Measurements from ENCODE around the gene ANXA2R. TPM values are rescaled to one million over a fixed set of nuclear protein-coding genes. Genes with fewer than 3 reads are reported as not detected.
A peak's percentile ranks its signal among the peaks of the same experiment; 100 is the strongest.

Gene ANXA2R
- total and polyA plus RNA-seq, 2 of the 13 experiments (the other 11 are each of a cell fraction or from before 2014, with no cell fraction given) = 0.95 to 1.3 TPM

GRCh38 chr5:43007246-43007910 is 32.7 kb downstream of the ANXA2R start:
- peak overlapping the region; percentile 73 to 94 (median 78); a peak in 5 of 6 replicates for H3K4me3 ChIP-seq (replicated peaks in 1 of 3; ENCODE audit: insufficient read depth in 1 of 3, low read depth in 2 of 3, low read length in 3 of 3)
- DNase-seq (ENCODE audit: low spot score) (peak; percentile 75), FAIRE-seq (no peak), ATAC-seq (peak; percentile 4)
- in situ Hi-C loops (cut with HindIII; ENCODE audit: extremely low pct_ligation_motif_present, low pct_unique_long_range_greater_than_20kb) = loop anchor here (5.0 to 25.0 kb wide), 2 partner anchors 60 to 195 kb away; partner anchors contain the start of gene SELENOP
- peak overlapping the region; percentile 76 for H3K9ac ChIP-seq (ENCODE audit: insufficient read depth, low read depth, low read length)
- no TSS peak for BruUV-seq (replicated peaks)
- H2AFZ ChIP-seq (ENCODE audit: low read length) = peak overlapping the region; percentile 80
- no peaks in the 10 kb centered on the region for H3K9me3 ChIP-seq (ENCODE audit: low read length)
- intact Hi-C loops (cut with micrococcal nuclease; ENCODE audit: unreplicated experiment) = no loop called here
- ChIA-PET CTCF (ENCODE audit: low intra/inter-chr PET ratio, low total read pairs) (interaction anchor here (2.6 kb wide), 1 partner anchor 13 kb away, joined by 7 read pairs; no protein-coding TSS in a partner anchor), POLR2A (interaction anchor here (0.7 to 4.9 kb wide), 7 partner anchors 11 to 196 kb away, joined by 3 to 72 read pairs (median 26); partner anchors contain the start of genes SELENOP and ZNF131)
- H3K4me2 ChIP-seq (ENCODE audit: low read depth, low read length) = peak overlapping the region; percentile 89
- no peaks in the 10 kb centered on the region for H3K36me3 ChIP-seq (replicated peaks in 1 of 2; ENCODE audit: control insufficient read depth in 1 of 2, insufficient read depth in 2 of 2, low read length in 2 of 2)
- H4K20me1 ChIP-seq (ENCODE audit: insufficient read depth, low read length) = no peaks in the 10 kb centered on the region
- WGBS (ENCODE audit: low lambda C conversion rate) = 71% methylated on average over 27 of the region's 27 CpGs
- H3K79me2 ChIP-seq (ENCODE audit: insufficient read depth, low read length) = no peaks in the 10 kb centered on the region
- peaks cover 12% of the 10 kb centered on the region for H3K4me1 ChIP-seq (ENCODE audit: insufficient read depth, low read length)
- H3K27me3 ChIP-seq (ENCODE audit: control insufficient read depth in 1 of 2, insufficient read depth in 2 of 2, low read length in 2 of 2) = no peaks in the 10 kb centered on the region; a peak in 1 of 5 replicates
- H3K27ac ChIP-seq (ENCODE audit: extremely low read length, insufficient read depth, low read length) = peak overlapping the region; percentile 84
- TF ChIP-seq KDM1A (CRISPR knock-in tag; IDR thresholded peaks at IDR 0.05) (no peak), TAF1 (CRISPR knock-in tag; IDR thresholded peaks at IDR 0.05) (peak; percentile 34; the same call in 1 of the 2 replicates), POLR2A (IDR thresholded peaks at IDR 0.05; ENCODE audit: insufficient read depth in 1 of 2, low read depth in 2 of 2, low read length in 2 of 2) (peak in 1 of 2 experiments; percentile 43; a peak in 2 of 4 replicates), HNRNPLL (IDR thresholded peaks at IDR 0.05; ENCODE audit: low read depth, low read length, poor library complexity, severe bottlenecking) (peak; percentile 46), HOXA9 (CRISPR knock-in tag; IDR thresholded peaks at IDR 0.05; ENCODE audit: borderline replicate concordance) (no peak), SRSF1 (optimal IDR thresholded peaks at IDR 0.05; ENCODE audit: low read depth, low read length) (peak; percentile 9), TEAD3 (CRISPR knock-in tag; optimal IDR thresholded peaks at IDR 0.05; ENCODE audit: borderline replicate concordance) (peak; percentile 7), TEF (CRISPR knock-in tag; IDR thresholded peaks at IDR 0.05) (peak; percentile 53; the same call in 1 of the 2 replicates), ZBTB3 (CRISPR knock-in tag; IDR thresholded peaks at IDR 0.05; ENCODE audit: borderline replicate concordance, low read depth) (no peak), SOX13 (IDR thresholded peaks at IDR 0.05) (no peak), SOX13 (CRISPR knock-in tag; conservative IDR thresholded peaks at IDR 0.05 in 1 of 2, IDR thresholded peaks at IDR 0.05 in 1 of 2) (0 out of 4 replicates have a peak, but pooled peaks of 1 of the 2 experiments have one; percentile 7), NAIF1 (CRISPR knock-in tag; IDR thresholded peaks at IDR 0.05; ENCODE audit: borderline replicate concordance) (peak; percentile 87), ZFAT (CRISPR knock-in tag; conservative IDR thresholded peaks at IDR 0.05) (peak; percentile 96), ZBTB38 (CRISPR knock-in tag; IDR thresholded peaks at IDR 0.05) (no peak), SALL1 (CRISPR knock-in tag; IDR thresholded peaks at IDR 0.05) (peak; percentile 43; the same call in 1 of the 2 replicates), PITX1 (CRISPR knock-in tag; IDR thresholded peaks at IDR 0.05) (peak; percentile 60; the same call in 1 of the 2 replicates), RBM39 (IDR thresholded peaks at IDR 0.05; ENCODE audit: low read depth, low read length, poor library complexity, severe bottlenecking) (no peak), MBNL3 (CRISPR knock-in tag; conservative IDR thresholded peaks at IDR 0.05) (no peak), CEBPB (IDR thresholded peaks at IDR 0.05; ENCODE audit: borderline replicate concordance, low read depth, low read length) (peak; percentile 91; the same call in 1 of the 2 replicates), MAZ (IDR thresholded peaks at IDR 0.05; ENCODE audit: borderline replicate concordance, low read depth, low read length) (no peak), MAZ (CRISPR knock-in tag; IDR thresholded peaks at IDR 0.05; ENCODE audit: low read depth) (peak; percentile 29; the same call in 1 of the 2 replicates), ZNF44 (CRISPR knock-in tag; IDR thresholded peaks at IDR 0.05) (no peak), CEBPG (CRISPR knock-in tag; IDR thresholded peaks at IDR 0.05) (peak; percentile 92), DRAP1 (CRISPR knock-in tag; IDR thresholded peaks at IDR 0.05) (peak; percentile 26; the same call in 1 of the 2 replicates), SIX4 (CRISPR knock-in tag; IDR thresholded peaks at IDR 0.05) (no peak), ZNF138 (CRISPR knock-in tag; IDR thresholded peaks at IDR 0.05; ENCODE audit: low read depth) (0 out of 2 replicates have a peak, but pooled peaks have one; percentile 32)
